IPS-18c (cell line): ENCODE results near the gene MS4A4E.
"Not testable (repeated sequence)": the region's sequence is repeated elsewhere in the genome, so short reads cannot be mapped to it uniquely, and the experiment has no call there.

Experiments
- H3K4me3 ChIP-seq: 2 replicates; pipeline ENCODE4 v1.7.0; 2013; ENCODE audit warnings: low read depth, mild to moderate bottlenecking, low read length, moderate library complexity; ENCODE audit not compliant: insufficient read depth
- H3K9me3 ChIP-seq: one replicate; pipeline ENCODE4 v1.6.1; 2013; ENCODE audit warnings: mild to moderate bottlenecking, low read length, moderate library complexity; ENCODE audit not compliant: control insufficient read depth, insufficient read depth

MS4A4E gene

GRCh38 chr11:60192564-60192963, 50.4 kb downstream of the MS4A4E start:
- not testable (repeated sequence) for H3K4me3 ChIP-seq, H3K9me3 ChIP-seq

DNA sequence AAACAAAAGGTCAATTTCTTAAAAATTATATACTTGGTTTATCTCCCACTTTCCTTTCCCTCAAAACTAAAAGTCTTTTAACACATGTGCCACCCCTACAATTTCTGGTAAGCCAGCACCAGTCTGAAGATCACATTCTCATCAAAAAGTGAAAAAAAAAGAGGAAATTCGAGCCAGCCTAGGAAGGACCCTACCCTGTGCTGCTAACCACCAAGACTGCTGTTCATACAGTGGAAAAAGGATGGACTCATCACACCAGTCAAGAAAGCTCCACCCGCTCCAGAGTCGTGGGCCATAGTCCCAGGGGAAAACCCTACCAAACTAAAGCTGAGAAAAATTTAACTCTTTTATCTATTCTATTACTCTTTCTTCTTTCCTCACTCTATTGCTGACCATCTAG, 54.5 kb downstream of the MS4A4E start:
- not testable (repeated sequence) for H3K4me3 ChIP-seq, H3K9me3 ChIP-seq

- not testable (repeated sequence) for H3K9me3 ChIP-seq
Measured at GRCh38 chr11:60186128-60186527, 56.8 kb downstream of the MS4A4E start.

DNA sequence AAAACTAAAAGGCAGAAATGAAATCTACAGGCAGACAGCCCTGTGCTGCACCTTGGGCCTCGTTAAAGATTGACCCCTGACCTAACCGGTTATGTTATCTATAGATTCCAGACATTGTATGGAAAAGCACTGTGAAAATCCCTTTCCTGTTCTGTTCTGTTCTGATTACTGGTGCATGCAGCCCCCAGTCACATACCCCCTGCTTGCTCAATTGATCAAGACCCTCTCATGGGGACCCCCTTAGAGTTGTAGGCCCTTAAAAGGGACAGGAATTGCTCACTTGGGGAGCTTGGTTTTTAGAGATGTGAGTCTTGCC, 57.5 kb downstream of the MS4A4E start:
- not testable (repeated sequence) for H3K9me3 ChIP-seq, H3K4me3 ChIP-seq

More at GRCh38 chr11:60186128-60186527, 56.8 kb downstream of the MS4A4E start:
- H3K4me3 ChIP-seq: not testable (repeated sequence)

DNA sequence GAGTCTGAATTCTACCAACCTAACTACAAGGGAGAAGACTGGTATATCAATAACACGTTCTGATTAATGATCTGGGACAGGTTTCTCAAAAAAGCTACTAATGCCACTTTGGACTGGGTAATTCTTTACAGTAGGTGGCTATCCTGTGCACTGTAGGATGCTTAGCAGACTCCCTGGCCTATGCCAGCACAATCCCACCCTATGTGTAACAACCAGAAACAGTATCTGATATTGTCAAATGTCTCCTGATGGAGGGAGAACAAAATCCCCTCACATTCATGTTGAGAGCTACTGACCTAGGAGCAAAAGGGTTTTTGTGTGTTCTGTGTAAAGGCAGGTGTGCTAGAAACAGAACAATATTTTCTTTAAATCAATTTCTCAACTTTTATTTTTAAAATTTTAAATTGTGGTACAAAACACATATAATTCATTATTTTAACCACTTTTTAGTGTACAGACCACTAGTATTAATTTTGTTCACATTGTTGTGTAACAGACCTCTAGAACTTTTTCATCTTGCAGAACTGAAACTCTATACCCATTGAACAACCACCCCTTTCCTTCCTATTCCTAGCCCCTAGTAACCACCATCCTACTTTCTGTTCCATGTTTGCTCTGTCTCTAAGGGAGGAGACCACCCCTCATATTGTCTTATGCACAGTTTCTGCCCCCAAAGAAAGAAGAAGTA, 58.0 kb downstream of the MS4A4E start:
- no peak overlapping the region for H3K4me3 ChIP-seq
- no peaks in the 10 kb centered on the region for H3K9me3 ChIP-seq

- no peaks in the 10 kb centered on the region for H3K9me3 ChIP-seq
- no peak overlapping the region for H3K4me3 ChIP-seq
Measured at GRCh38 chr11:60183591-60184205, 59.2 kb downstream of the MS4A4E start.

GRCh38 chr11:60182541-60183330, 60.2 kb downstream of the MS4A4E start, which contains the start of gene MS4A6A:
Gene MS4A6A (minus strand): TSS chr11:60183083. CDS start chr11:60181727, 1,356 bp downstream.
- H3K4me3 ChIP-seq: no peak within 1 kb of the TSS
- H3K9me3 ChIP-seq: no peaks in the 10 kb centered on the region

DNA sequence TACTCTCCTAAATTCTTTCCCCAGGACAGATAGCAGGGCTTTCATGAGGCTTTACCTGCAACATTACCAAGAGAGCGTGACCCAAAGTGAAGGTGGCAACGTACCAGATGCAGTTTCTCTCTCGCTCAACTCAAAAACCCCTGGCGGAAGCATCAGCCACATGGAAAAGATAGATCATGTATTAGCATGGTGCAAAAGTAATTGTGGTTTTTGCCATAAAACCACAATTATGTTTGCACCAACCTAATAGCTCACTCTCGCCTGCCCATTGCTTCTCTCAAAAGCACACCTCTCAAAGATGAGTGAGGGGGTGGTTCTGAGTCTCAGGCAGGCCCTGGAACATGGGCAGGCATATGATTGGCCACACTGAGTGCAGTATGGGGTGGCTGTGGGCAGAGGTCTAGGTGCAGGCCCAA, 67.1 kb downstream of the MS4A4E start:
- H3K9me3 ChIP-seq: no peaks in the 10 kb centered on the region
- H3K4me3 ChIP-seq: no peak overlapping the region

- peaks cover 16% of the 10 kb centered on the region for H3K9me3 ChIP-seq
- no peak overlapping the region for H3K4me3 ChIP-seq
Measured at GRCh38 chr11:60172011-60172410, 70.9 kb downstream of the MS4A4E start.

DNA sequence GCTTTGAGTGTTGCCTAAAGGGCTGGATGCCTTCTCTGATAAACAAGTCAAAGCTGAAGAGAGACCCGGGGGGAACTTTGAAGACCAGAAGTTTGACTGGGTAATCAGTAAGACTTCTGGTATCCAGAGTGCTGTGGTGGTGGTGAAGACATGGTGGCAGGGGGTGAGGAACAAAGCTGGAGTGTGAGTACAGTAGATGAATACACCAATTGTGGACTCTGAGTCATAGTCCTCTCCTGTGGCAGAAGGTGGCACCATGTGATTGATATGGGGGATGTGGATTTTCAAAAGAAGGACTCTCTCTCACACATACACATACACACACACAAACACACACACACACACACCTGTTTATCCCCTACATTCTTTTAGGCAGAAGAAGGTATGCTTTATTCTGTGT, 72.4 kb downstream of the MS4A4E start:
- no peak overlapping the region for H3K4me3 ChIP-seq
- peaks cover 16% of the 10 kb centered on the region for H3K9me3 ChIP-seq

- H3K9me3 ChIP-seq: peaks cover 16% of the 10 kb centered on the region
- H3K4me3 ChIP-seq: no peak overlapping the region
Measured at GRCh38 chr11:60169264-60169915, 73.5 kb downstream of the MS4A4E start.

DNA sequence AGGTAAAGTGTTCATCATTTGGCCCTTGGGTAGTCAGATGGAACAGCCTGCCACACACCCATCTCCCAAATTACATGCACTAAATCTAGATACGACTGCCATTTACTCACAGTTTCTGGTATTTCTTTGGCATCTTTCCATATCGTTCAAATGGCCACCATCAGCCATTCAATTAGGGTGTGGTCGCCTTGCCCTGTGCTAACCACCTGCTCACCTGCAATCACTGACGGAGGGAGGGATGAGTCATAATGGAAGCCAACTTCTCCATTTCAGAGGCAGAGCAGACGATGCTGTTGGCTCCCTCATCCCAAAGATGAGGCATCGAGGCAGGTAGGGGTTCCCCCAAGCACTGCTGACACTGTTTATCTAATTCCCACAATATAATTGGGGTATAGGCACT, 74.6 kb downstream of the MS4A4E start:
- Histone ChIP-seq H3K9me3 (peaks cover 16% of the 10 kb centered on the region), H3K4me3 (no peak overlapping the region)

- Histone ChIP-seq H3K9me3 (peaks cover 16% of the 10 kb centered on the region), H3K4me3 (no peak overlapping the region)
Measured at GRCh38 chr11:60165951-60166350, 77.0 kb downstream of the MS4A4E start.

DNA sequence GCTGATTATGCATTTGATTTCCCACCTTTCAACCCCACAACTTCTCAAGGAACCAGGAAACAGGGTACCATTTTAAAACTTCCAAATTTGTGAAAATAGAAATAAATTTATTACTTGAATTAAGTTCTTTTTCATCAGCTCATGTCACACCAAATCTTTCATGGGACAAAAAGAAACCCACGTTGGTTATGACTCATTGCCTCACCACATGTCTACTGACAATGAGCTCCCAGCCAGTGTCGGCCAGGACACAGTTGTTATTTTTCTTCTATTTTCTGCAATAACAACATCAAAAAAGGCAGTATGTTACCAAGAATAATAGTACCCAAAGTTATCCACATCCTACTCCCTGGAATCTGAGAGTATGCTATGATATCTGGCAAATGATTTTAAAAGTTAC, 77.4 kb downstream of the MS4A4E start:
- Histone ChIP-seq H3K4me3 (no peak overlapping the region), H3K9me3 (peaks cover 16% of the 10 kb centered on the region)

GRCh38 chr11:60164550-60165075, 78.3 kb downstream of the MS4A4E start:
- Histone ChIP-seq H3K4me3 (no peak overlapping the region), H3K9me3 (peaks cover 10% of the 10 kb centered on the region)

DNA sequence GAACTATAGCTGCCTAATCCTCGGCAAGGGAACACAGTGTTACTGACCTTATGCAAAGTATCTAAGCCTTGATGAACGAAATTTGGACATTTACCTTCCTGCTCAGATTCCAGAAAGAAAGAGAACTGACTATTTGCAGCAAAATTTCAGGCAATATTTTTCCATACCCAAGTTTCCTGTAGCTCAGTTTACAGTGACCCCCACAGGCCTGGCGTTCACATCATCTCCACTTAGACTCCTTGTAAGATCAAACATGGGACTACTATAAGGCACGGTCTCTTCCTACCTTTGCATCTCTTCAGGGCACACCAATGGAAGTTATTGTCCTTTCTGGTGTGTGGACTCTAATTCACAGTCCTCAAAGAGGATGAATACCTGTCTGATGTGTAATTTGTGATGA, 81.2 kb downstream of the MS4A4E start:
- no peak overlapping the region for H3K4me3 ChIP-seq
- H3K9me3 ChIP-seq: no peaks in the 10 kb centered on the region

DNA sequence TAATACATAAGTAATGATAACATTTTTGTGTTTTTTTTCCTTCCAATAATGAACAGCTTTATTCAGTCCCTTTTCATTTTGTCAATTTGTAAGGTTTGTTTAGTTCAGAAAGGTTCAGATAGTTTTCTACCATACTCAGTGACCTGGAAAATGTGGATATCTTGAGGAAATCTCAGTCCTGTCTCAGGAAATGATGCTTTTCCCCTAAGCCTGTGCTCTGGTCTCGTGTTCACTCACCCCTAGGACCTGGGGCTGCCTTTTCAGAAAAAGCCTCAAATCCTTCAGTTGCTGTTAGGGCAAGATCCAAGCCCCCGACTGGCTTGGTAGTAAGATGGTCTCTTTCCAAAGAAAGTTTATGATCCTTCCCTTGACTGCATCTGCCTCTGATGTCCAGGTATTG, 81.8 kb downstream of the MS4A4E start:
- no peak overlapping the region for H3K4me3 ChIP-seq
- no peaks in the 10 kb centered on the region for H3K9me3 ChIP-seq
